Prostate gland (tissue), 2 donors: ENCODE measurements around the gene EP400. TPM values are rescaled to one million over a fixed set of nuclear protein-coding genes. Genes with fewer than 3 reads are reported as not detected.

Experiments used
- DNase-seq: peaks from one replicate; pipeline ENCODE4 v3.0.0-alpha.2; 2019; ENCODE audit warnings: low spot score
- H3K27ac ChIP-seq, 2 donors: fragments of 200-600 bp; sonication (generic); 2 replicates each; pipeline ENCODE4 v1.5.1; 2017 to 2019
- H3K27me3 ChIP-seq: fragments of 200-600 bp; sonication (generic); replicated peaks from 2 replicates; pipeline ENCODE4 v1.5.1; 2019; ENCODE audit not compliant: insufficient read depth
- H3K36me3 ChIP-seq, 2 donors: fragments of 200-600 bp; sonication (generic); 1 replicate in 1 of 2; 2 replicates in 1 of 2; pipeline versions ENCODE4 v1.5.1 to v1.8.1; 2017 to 2019
- H3K4me1 ChIP-seq: fragments of 200-600 bp; sonication (generic); replicated peaks from 2 replicates; pipeline ENCODE4 v1.5.1; 2019
- H3K4me3 ChIP-seq, 2 donors: fragments of 200-600 bp; sonication (generic); 2 replicates each; pipeline ENCODE4 v1.5.1; 2017 to 2019
- H3K9me3 ChIP-seq: fragments of 200-600 bp; sonication (generic); 2 replicates; pipeline ENCODE4 v1.5.1; 2017
- POLR2A ChIP-seq: fragments of 450-650 bp; IDR thresholded peaks from one replicate; pipeline ENCODE4 v1.6.1; 2016; ENCODE audit warnings: antibody characterized with exemption, mild to moderate bottlenecking
- POLR2AphosphoS5 ChIP-seq: sonication (generic); formaldehyde crosslinking; IDR thresholded peaks from one replicate; pipeline ENCODE4 v1.6.1; 2017; ENCODE audit warnings: antibody characterized with exemption
- WGBS: methylation state at CpG from one replicate; pipeline ENCODE4 v1.1.5; 2018; 5-methylcytosine and 5-hydroxymethylcytosine counted together
- intact Hi-C: fragments of 100-400 bp; cut with DNase I; formaldehyde crosslinking; loops from one replicate; pipeline ENCODE4 v1.14.2; 2022
- total RNA-seq, 2 donors: library from RNA; depleted of rRNA; stranded (reverse); fragments of >200 nt; gene quantifications; one replicate each; pipeline ENCODE4 v1.1.0, GENCODE V29; 2016
- TF ChIP-seq, protein P1 (sequence below), 4 experiments: fragments of 200-600 bp in 2 of 4; fragments of 450-650 bp in 2 of 4; sonication (generic) in 2 of 4; IDR thresholded peaks; 1 replicate in 3 of 4; 2 replicates in 1 of 4; pipeline ENCODE4 v1.5.1; 2016 to 2019; ENCODE audit warnings: antibody characterized with exemption in 4 of 4, mild to moderate bottlenecking in 2 of 4, moderate library complexity in 2 of 4

The EP400 gene
- total RNA-seq, 2 donors from 2014 or later = 22.3 to 46.2 TPM

DNA sequence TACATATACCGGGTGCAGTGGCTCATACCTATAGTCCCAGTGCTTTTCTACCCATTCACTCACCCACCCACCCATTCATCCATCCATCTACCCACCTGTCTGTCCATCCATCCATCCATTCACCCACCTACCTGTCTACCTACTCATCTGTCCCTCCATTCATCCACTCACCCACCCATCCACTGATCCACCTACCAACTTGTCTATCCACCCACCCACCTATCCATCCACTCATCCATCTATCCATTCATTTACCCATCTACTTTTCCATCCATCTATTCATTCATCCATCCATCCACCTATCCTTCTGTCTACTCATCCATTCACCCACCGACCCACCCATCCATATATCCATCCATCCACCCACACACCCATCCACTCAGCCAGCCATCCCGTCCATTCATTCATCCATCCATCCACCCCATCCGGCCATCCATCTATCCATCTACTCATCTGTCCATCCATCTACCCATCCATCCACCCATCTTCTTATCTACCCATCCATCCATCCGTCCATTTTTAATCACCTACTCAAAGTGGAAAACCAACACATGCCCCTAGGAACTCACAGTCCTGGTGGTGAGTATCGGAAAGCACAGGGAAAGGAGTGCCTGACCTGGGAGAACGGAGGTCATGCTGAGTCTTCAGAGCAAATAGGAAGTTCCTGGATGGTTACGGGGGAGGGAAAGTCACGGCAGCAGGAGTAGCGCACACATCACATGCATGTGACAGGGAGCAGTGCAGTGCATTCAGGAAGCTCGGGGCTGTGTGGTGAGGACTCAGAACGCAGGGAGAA lies 174.4 kb downstream of the EP400 start:
- 95% methylated on average over 12 of the region's 12 CpGs for WGBS
- Histone ChIP-seq H3K27me3 (no peaks in the 10 kb centered on the region), H3K36me3 (no peaks in the 10 kb centered on the region), H3K27ac (no peak overlapping the region), H3K4me3 (no peak overlapping the region), H3K4me1 (no peaks in the 10 kb centered on the region), H3K9me3 (no peaks in the 10 kb centered on the region)
- TF ChIP-seq POLR2A (no peak), POLR2AphosphoS5 (no peak)
- TF ChIP-seq, protein P1, sequence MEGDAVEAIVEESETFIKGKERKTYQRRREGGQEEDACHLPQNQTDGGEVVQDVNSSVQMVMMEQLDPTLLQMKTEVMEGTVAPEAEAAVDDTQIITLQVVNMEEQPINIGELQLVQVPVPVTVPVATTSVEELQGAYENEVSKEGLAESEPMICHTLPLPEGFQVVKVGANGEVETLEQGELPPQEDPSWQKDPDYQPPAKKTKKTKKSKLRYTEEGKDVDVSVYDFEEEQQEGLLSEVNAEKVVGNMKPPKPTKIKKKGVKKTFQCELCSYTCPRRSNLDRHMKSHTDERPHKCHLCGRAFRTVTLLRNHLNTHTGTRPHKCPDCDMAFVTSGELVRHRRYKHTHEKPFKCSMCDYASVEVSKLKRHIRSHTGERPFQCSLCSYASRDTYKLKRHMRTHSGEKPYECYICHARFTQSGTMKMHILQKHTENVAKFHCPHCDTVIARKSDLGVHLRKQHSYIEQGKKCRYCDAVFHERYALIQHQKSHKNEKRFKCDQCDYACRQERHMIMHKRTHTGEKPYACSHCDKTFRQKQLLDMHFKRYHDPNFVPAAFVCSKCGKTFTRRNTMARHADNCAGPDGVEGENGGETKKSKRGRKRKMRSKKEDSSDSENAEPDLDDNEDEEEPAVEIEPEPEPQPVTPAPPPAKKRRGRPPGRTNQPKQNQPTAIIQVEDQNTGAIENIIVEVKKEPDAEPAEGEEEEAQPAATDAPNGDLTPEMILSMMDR (IDR thresholded peaks at IDR 0.05) = no peak
- DNase-seq = no peak
- intact Hi-C loops = no loop called here

DNA sequence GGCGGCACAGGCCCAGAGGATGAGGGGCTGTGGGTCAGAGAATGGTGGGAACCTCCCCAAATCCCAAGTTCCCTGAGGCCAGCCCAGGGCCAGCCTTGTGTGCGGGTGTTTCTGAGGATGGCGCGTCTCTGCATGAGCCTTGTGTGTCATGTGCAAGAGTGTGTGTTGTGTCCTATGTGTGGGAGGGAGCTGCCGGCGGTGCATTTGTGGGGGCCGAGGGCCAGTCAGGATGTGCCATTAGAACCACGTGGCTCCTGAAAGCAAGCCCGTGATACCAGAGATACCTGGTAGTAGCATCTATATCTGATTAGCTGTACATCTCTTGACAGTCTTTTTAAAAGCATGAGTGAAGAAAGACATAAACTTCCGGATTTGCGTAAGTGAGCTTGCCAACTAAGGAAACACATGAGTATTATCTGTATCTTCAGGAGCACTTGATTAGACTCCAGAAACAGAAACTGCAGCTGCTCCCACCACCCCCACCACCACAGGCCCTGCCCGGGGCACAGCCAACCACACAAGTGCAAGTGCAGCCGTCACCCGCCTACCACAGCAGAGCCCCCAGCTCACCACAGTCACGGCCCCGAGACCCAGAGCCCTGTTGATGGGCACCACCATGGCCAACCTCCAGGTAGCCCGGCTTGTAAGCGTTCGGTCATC lies 175.2 kb downstream of the EP400 start:
- TF ChIP-seq POLR2AphosphoS5 = no peak
- TF ChIP-seq, protein P1 (IDR thresholded peaks at IDR 0.05) = no peak
- no peak for TF ChIP-seq POLR2A
- H3K27ac ChIP-seq = no peak overlapping the region
- H3K9me3 ChIP-seq = no peaks in the 10 kb centered on the region
- 98% methylated on average over 19 of the region's 19 CpGs for WGBS
- no peaks in the 10 kb centered on the region for H3K4me1 ChIP-seq
- no peaks in the 10 kb centered on the region for H3K36me3 ChIP-seq
- no peaks in the 10 kb centered on the region for H3K27me3 ChIP-seq
- no peak overlapping the region for H3K4me3 ChIP-seq
- intact Hi-C loops = no loop called here
- no peak for DNase-seq

DNA sequence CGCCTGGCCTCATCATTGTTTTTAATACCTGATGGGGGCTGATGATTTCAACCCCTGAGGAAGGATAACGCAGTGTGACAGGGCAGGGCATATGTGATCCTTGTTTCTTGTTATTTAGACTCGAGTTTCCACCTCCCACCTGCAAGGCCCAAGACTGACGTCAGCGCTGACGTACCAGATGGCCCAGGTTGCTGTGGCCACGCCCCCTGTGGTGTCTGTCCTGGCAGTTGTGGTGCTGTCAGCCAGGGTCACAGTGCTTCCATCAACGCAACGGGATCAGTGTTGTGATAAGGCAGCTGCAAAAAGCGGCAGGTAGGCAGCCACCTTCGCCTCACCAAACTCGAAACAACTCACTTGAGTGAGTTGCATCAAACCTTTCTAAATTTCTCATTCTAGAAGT lies 176.0 kb downstream of the EP400 start:
- H3K36me3 ChIP-seq = no peaks in the 10 kb centered on the region
- no peak overlapping the region for H3K4me3 ChIP-seq

DNA sequence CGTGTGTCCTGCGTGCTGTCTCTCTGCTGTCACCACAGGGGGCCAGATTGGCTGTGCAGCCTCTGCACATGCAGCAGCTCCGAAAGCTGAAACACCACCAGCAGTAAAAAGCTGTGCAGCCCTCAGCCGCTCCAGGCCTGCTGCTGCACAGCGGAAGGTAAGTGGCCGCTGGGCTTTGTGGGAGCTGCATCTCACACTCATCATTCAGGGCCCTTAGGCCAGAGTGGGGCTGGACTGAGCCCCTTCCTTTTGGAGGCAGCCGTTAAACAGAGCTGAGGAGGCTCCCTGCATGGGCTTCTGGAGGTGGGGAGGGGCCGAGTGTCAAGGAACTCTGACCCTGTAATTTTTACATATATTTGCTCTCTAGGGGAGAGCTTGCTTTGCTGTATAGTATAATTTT lies 177.3 kb downstream of the EP400 start:
- Histone ChIP-seq H3K36me3 (no peaks in the 10 kb centered on the region), H3K9me3 (no peaks in the 10 kb centered on the region), H3K4me3 (no peak overlapping the region), H3K27ac (no peak overlapping the region), H3K4me1 (no peaks in the 10 kb centered on the region), H3K27me3 (no peaks in the 10 kb centered on the region)
- no peak for TF ChIP-seq POLR2A
- 100% methylated on average over 8 of the region's 8 CpGs for WGBS
- DNase-seq = no peak
- intact Hi-C loops = no loop called here

More for the DNA sequence above, 176.0 kb downstream of the EP400 start:
- no peaks in the 10 kb centered on the region for H3K27me3 ChIP-seq
- WGBS = 95% methylated on average over 12 of the region's 12 CpGs
- no peak for TF ChIP-seq POLR2A
- TF ChIP-seq, protein P1 (IDR thresholded peaks at IDR 0.05) = no peak
- TF ChIP-seq POLR2AphosphoS5 = no peak
- no peak for DNase-seq
- H3K4me1 ChIP-seq = no peaks in the 10 kb centered on the region
- no peaks in the 10 kb centered on the region for H3K9me3 ChIP-seq
- intact Hi-C loops = no loop called here
- H3K27ac ChIP-seq = no peak overlapping the region

DNA sequence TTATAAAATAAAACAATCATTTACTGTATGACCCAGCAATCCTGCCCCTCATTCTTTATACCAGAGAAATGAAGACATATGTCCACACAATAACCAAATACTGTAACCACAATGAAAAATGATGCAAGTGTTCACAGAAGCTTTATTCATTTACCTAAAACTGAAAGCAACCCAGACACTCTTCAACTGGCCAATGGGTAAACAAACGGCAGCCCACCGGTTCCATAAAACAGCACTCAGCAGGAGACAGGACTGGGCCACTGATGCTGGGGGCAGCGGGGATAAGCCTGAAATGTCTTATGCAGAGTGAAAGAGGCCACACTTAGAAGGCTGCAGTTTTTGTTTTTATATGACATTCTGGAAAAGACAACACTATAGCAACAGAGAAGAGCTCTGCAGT lies 179.3 kb downstream of the EP400 start:
- WGBS = 68% methylated on average over 3 of the region's 3 CpGs
- intact Hi-C loops = no loop called here
- no peak overlapping the region for H3K27ac ChIP-seq
- no peaks in the 10 kb centered on the region for H3K9me3 ChIP-seq
- no peak overlapping the region for H3K4me3 ChIP-seq
- H3K36me3 ChIP-seq = no peaks in the 10 kb centered on the region
- no peaks in the 10 kb centered on the region for H3K4me1 ChIP-seq
- DNase-seq = no peak
- no peaks in the 10 kb centered on the region for H3K27me3 ChIP-seq
- no peak for TF ChIP-seq POLR2AphosphoS5
- TF ChIP-seq, protein P1 (IDR thresholded peaks at IDR 0.05) = no peak
- TF ChIP-seq POLR2A = no peak
